Liver (tissue), 9 donors: ENCODE data around the gene ANKDD1A. TPM values are rescaled to one million over a fixed set of nuclear protein-coding genes. Genes with fewer than 3 reads are reported as not detected.

Experiments used
- DNase-seq: peaks from one replicate; pipeline ENCODE4 v3.0.0-alpha.2; 2017; ENCODE audit warnings: low spot score
- H3K27ac ChIP-seq, 2 donors: one replicate each; pipeline ENCODE4 v1.7.0; 2013; ENCODE audit warnings: inconsistent platforms in 2 of 2, low read length in 2 of 2, control low read depth in 1 of 2, low read depth in 1 of 2, mild to moderate bottlenecking in 1 of 2
- H3K27me3 ChIP-seq, 4 donors: one replicate each; pipeline versions ENCODE4 v1.6.1 to v1.7.0; 2013; ENCODE audit warnings: low read length in 3 of 4, inconsistent platforms in 1 of 4, mild to moderate bottlenecking in 1 of 4, moderate library complexity in 1 of 4; ENCODE audit not compliant: control insufficient read depth in 4 of 4, insufficient read depth in 4 of 4
- H3K36me3 ChIP-seq, 4 donors: one replicate each; pipeline versions ENCODE4 v1.6.1 to v1.7.0; 2013; ENCODE audit warnings: low read length in 3 of 4, mild to moderate bottlenecking in 3 of 4, low read depth in 1 of 4, moderate library complexity in 1 of 4; ENCODE audit not compliant: control insufficient read depth in 4 of 4, insufficient read depth in 3 of 4
- H3K4me1 ChIP-seq, 4 donors: one replicate each; pipeline versions ENCODE4 v1.6.1 to v1.7.0; 2013; ENCODE audit warnings: low read length in 3 of 4, mild to moderate bottlenecking in 3 of 4, moderate library complexity in 1 of 4; ENCODE audit not compliant: control insufficient read depth in 4 of 4, insufficient read depth in 4 of 4
- H3K4me3 ChIP-seq, 3 donors: one replicate each; pipeline versions ENCODE4 v1.6.1 to v1.7.0; 2013; ENCODE audit warnings: low read length in 3 of 3, control low read depth in 1 of 3, low read depth in 1 of 3, mild to moderate bottlenecking in 1 of 3
- H3K9ac ChIP-seq, 2 donors: one replicate each; pipeline ENCODE4 v1.7.0; 2013; ENCODE audit warnings: low read length in 2 of 2, mild to moderate bottlenecking in 2 of 2, moderate library complexity in 2 of 2, control low read depth in 1 of 2, low read depth in 1 of 2
- H3K9me3 ChIP-seq, 4 donors: one replicate each; pipeline versions ENCODE4 v1.6.1 to v1.7.0; 2013; ENCODE audit warnings: low read length in 3 of 4; ENCODE audit not compliant: control insufficient read depth in 4 of 4
- FOXA2 ChIP-seq: IDR thresholded peaks from 2 replicates; pipeline ENCODE4 v1.6.1; 2016; ENCODE audit warnings: antibody characterized with exemption
- GABPA ChIP-seq, 2 donors: IDR thresholded peaks in 1 of 2; conservative IDR thresholded peaks in 1 of 2; 2 replicates each; pipeline ENCODE4 v1.6.1; 2016; ENCODE audit warnings: antibody characterized with exemption in 2 of 2, mild to moderate bottlenecking in 1 of 2, moderate library complexity in 1 of 2
- HNF4A ChIP-seq, 2 donors: conservative IDR thresholded peaks; 2 replicates each; pipeline ENCODE4 v1.6.1; 2016; ENCODE audit warnings: antibody characterized with exemption in 2 of 2, mild to moderate bottlenecking in 2 of 2
- HNF4G ChIP-seq: IDR thresholded peaks from 2 replicates; pipeline ENCODE4 v1.6.1; 2016; ENCODE audit warnings: antibody characterized with exemption
- MAX ChIP-seq: IDR thresholded peaks from 2 replicates; pipeline ENCODE4 v1.6.1; 2016; ENCODE audit warnings: antibody characterized with exemption
- NR2F2 ChIP-seq: IDR thresholded peaks from 2 replicates; pipeline ENCODE4 v1.6.1; 2016; ENCODE audit warnings: antibody characterized with exemption
- REST ChIP-seq: IDR thresholded peaks from 2 replicates; pipeline ENCODE4 v1.6.1; 2016; ENCODE audit warnings: antibody characterized with exemption, mild to moderate bottlenecking
- RXRA ChIP-seq, 2 donors: IDR thresholded peaks; 2 replicates each; pipeline ENCODE4 v1.6.1; 2017 to 2018; ENCODE audit warnings: antibody characterized with exemption in 2 of 2, mild to moderate bottlenecking in 1 of 2
- SP1 ChIP-seq: IDR thresholded peaks from 2 replicates; pipeline ENCODE4 v1.6.1; 2018; ENCODE audit warnings: antibody characterized with exemption, mild to moderate bottlenecking
- TAF1 ChIP-seq: conservative IDR thresholded peaks from 2 replicates; pipeline ENCODE4 v1.6.1; 2016; ENCODE audit warnings: antibody characterized with exemption, mild to moderate bottlenecking
- ZBTB33 ChIP-seq: IDR thresholded peaks from 2 replicates; pipeline ENCODE4 v1.6.1; 2016; ENCODE audit warnings: antibody characterized with exemption
- WGBS: extraction: QIAGEN DNeasy Blood & Tissue Kit; methylation state at CpG from one replicate; pipeline ENCODE4 v1.1.7; 2013; 5-methylcytosine and 5-hydroxymethylcytosine counted together
- polyA plus RNA-seq, 2 donors: library from polyadenylated mRNA; stranded (reverse) in 1 of 2; unstranded in 1 of 2; fragments of 200-250 nt in 1 of 2; fragments of >200 nt in 1 of 2; fragmentation: Nextera tagmentation in 1 of 2; extraction: Ambion mirVana in 1 of 2; gene quantifications; one replicate each; pipeline versions ENCODE4 v1.2.1 to v1.2.3, GENCODE V29; 2013 to 2015
- total RNA-seq, 2 donors: library from RNA; depleted of rRNA; stranded (reverse); fragments of >200 nt; gene quantifications; one replicate each; pipeline ENCODE4 v1.2.3, GENCODE V29; 2014
- TF ChIP-seq, protein P1 (sequence below): IDR thresholded peaks from 2 replicates; pipeline ENCODE4 v1.6.1; 2016; ENCODE audit warnings: antibody characterized with exemption
- donor health status: healthy.
- donor health status: healthy.
- donor health status: healthy.
- donor health status: healthy.
- donor health status: healthy.

Gene ANKDD1A
- total RNA-seq, result 1 to 10 TPM in 1 of 2 donors, under 1 TPM in 1; 0.65 to 1.0 TPM
- under 1 TPM; 0.32 to 0.53 TPM for polyA plus RNA-seq

- Histone ChIP-seq H3K4me1 (peaks cover 3 to 12% (median 4%) of the 10 kb centered on the region in 4 donors), H3K27me3 (no peaks in the 10 kb centered on the region), H3K9ac (no peak within 1 kb of the TSS), H3K27ac (no peak within 1 kb of the TSS), H3K36me3 (no peaks in the 10 kb centered on the region), H3K9me3 (no peaks in the 10 kb centered on the region), H3K4me3 (peak within 1 kb of the TSS; percentile 18 to 49 (median 47))
- WGBS, result 8% methylated on average over 72 of the region's 72 CpGs
- TF ChIP-seq GABPA (IDR thresholded peaks at IDR 0.05 in 1 of 2, conservative IDR thresholded peaks at IDR 0.05 in 1 of 2) (no peak), MAX (no peak), ZBTB33 (no peak), HNF4G (no peak), SP1 (no peak), FOXA2 (no peak), NR2F2 (no peak), HNF4A (conservative IDR thresholded peaks at IDR 0.05) (no peak), REST (no peak), TAF1 (no peak)
- no peak for DNase-seq
These were observed at the start of gene ANKDD1A for GRCh38 chr15:64911311-64912186. ANKDD1A (plus strand) TSS chr15:64911902; CDS start chr15:64911931, 29 bp downstream.

- peaks cover 0 to 12% (median under 1%) of the 10 kb centered on the region in 4 donors for H3K4me1 ChIP-seq
- 89% methylated on average over 4 of the region's 4 CpGs for WGBS
These were observed 49.7 kb upstream of the ANKDD1A start for GRCh38 chr15:64861960-64862359.

More at GRCh38 chr15:64861960-64862359, 49.7 kb upstream of the ANKDD1A start:
- peaks cover 0 to 9% (median 3%) of the 10 kb centered on the region in 4 donors for H3K36me3 ChIP-seq
- no peaks in the 10 kb centered on the region for H3K27me3 ChIP-seq
- H3K9me3 ChIP-seq, result no peaks in the 10 kb centered on the region
- no peak overlapping the region for H3K9ac ChIP-seq
- no peak overlapping the region for H3K4me3 ChIP-seq
- TF ChIP-seq MAX (no peak), GABPA (IDR thresholded peaks at IDR 0.05 in 1 of 2, conservative IDR thresholded peaks at IDR 0.05 in 1 of 2) (no peak), TAF1 (no peak), RXRA (IDR thresholded peaks at IDR 0.05) (no peak)
- TF ChIP-seq, protein P1, sequence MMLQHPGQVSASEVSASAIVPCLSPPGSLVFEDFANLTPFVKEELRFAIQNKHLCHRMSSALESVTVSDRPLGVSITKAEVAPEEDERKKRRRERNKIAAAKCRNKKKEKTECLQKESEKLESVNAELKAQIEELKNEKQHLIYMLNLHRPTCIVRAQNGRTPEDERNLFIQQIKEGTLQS, result no peak
- H3K27ac ChIP-seq, result no peak overlapping the region
- DNase-seq, result no peak
